HepG2 (cell line): ENCODE measurements around the gene GPC3. TPM values are rescaled to one million over a fixed set of nuclear protein-coding genes. Genes with fewer than 3 reads are reported as not detected.
A peak's percentile ranks its signal among the peaks of the same experiment; 100 is the strongest.

ENCODE experiments used
- ARNTL ChIP-seq: sonication (generic); formaldehyde crosslinking; IDR thresholded peaks from 2 replicates; pipeline ENCODE4 v1.4.0; 2020; ENCODE audit warnings: mild to moderate bottlenecking, missing genetic modification reagents
- ERF ChIP-seq: IDR thresholded peaks from 2 replicates; pipeline ENCODE4 v1.6.1; 2018; ENCODE audit warnings: missing biosample characterization, missing genetic modification reagents
- HNF4A ChIP-seq: sonication (generic); formaldehyde crosslinking; IDR thresholded peaks from 2 replicates; pipeline ENCODE4 v1.4.0; 2020; ENCODE audit warnings: missing genetic modification reagents
- NFE2 ChIP-seq: sonication (generic); formaldehyde crosslinking; IDR thresholded peaks from 2 replicates; pipeline ENCODE4 v1.4.0; 2020; ENCODE audit warnings: missing genetic modification reagents
- NONO ChIP-seq, 2 experiments: fragments of 450-650 bp in 1 of 2; sonication (generic) in 1 of 2; formaldehyde crosslinking in 1 of 2; IDR thresholded peaks in 1 of 2; conservative IDR thresholded peaks in 1 of 2; 2 replicates each; pipeline versions ENCODE4 v1.6.1 to v1.8.0; 2017 to 2022; ENCODE audit warnings: mild to moderate bottlenecking in 1 of 2, missing genetic modification reagents in 1 of 2, moderate library complexity in 1 of 2
- ONECUT2 ChIP-seq: sonication (generic); formaldehyde crosslinking; IDR thresholded peaks from 2 replicates; pipeline ENCODE4 v1.4.0; 2020; ENCODE audit warnings: missing genetic modification reagents
- SALL1 ChIP-seq: sonication (generic); formaldehyde crosslinking; IDR thresholded peaks from 2 replicates; pipeline ENCODE4 v1.8.0; 2022; ENCODE audit warnings: mild to moderate bottlenecking, missing genetic modification reagents
- SOX13 ChIP-seq, 3 experiments: fragments of 450-650 bp in 1 of 3; sonication (generic) in 1 of 3; formaldehyde crosslinking in 1 of 3; IDR thresholded peaks in 2 of 3; conservative IDR thresholded peaks in 1 of 3; 2 replicates each; pipeline versions ENCODE4 v1.5.0 to v1.6.1; 2016 to 2020; ENCODE audit warnings: antibody characterized with exemption in 1 of 3, mild to moderate bottlenecking in 1 of 3, missing compliant biosample characterization in 1 of 3, missing genetic modification reagents in 1 of 3, moderate library complexity in 1 of 3
- ZBTB20 ChIP-seq: sonication (generic); formaldehyde crosslinking; IDR thresholded peaks from 2 replicates; pipeline ENCODE4 v1.8.1; 2023; ENCODE audit warnings: missing genetic modification reagents, low read depth, mild to moderate bottlenecking, borderline replicate concordance
- ZFP36L1 ChIP-seq: sonication (generic); formaldehyde crosslinking; IDR thresholded peaks from 2 replicates; pipeline ENCODE4 v1.8.0; 2022; ENCODE audit warnings: mild to moderate bottlenecking, missing genetic modification reagents, moderate library complexity
- ZFP41 ChIP-seq: sonication (generic); formaldehyde crosslinking; IDR thresholded peaks from 2 replicates; pipeline ENCODE4 v1.4.0; 2020; ENCODE audit warnings: mild to moderate bottlenecking, missing genetic modification reagents, borderline replicate concordance
- ZNF816 ChIP-seq: sonication (generic); formaldehyde crosslinking; IDR thresholded peaks from 2 replicates; pipeline ENCODE4 v1.8.0; 2022; ENCODE audit warnings: missing genetic modification reagents, mild to moderate bottlenecking, borderline replicate concordance
- ZSCAN29 ChIP-seq: sonication (generic); formaldehyde crosslinking; conservative IDR thresholded peaks from 2 replicates; pipeline ENCODE4 v1.4.0; 2020; ENCODE audit warnings: mild to moderate bottlenecking, missing genetic modification reagents
- polyA plus RNA-seq, 8 experiments: library from polyadenylated mRNA; depleted of rRNA in 3 of 8; stranded (reverse) in 7 of 8; unstranded in 1 of 8; fragments of >200 nt; fragmentation: Illumina TruSeq in 4 of 8; extraction: Trizol in 4 of 8; gene quantifications; 2 replicates each; pipeline versions ENCODE4 v1.2.1 to v1.2.3, GENCODE V29; 2011 to 2016; ENCODE audit warnings: low read depth in 4 of 8, missing spikeins in 1 of 8, mixed read lengths in 1 of 8; ENCODE audit not compliant: insufficient read depth in 1 of 8
- total RNA-seq, 5 experiments: library from RNA; depleted of rRNA; stranded (reverse); fragments of >200 nt; fragmentation: Illumina TruSeq; extraction: Trizol; gene quantifications; 2 replicates each; pipeline ENCODE4 v1.2.3, GENCODE V29; 2016; ENCODE audit warnings: low read depth in 1 of 5
- TF ChIP-seq, protein P1 (sequence below): IDR thresholded peaks from 2 replicates; pipeline ENCODE4 v1.6.1; 2016
- TF ChIP-seq, protein P2 (sequence below), 2 experiments: sonication (generic) in 1 of 2; formaldehyde crosslinking in 1 of 2; IDR thresholded peaks; 2 replicates each; pipeline versions ENCODE4 v1.4.0 to v1.6.1; 2016 to 2020; ENCODE audit warnings: borderline replicate concordance in 1 of 2, low read depth in 1 of 2, mild to moderate bottlenecking in 1 of 2, missing genetic modification reagents in 1 of 2
- TF ChIP-seq, protein P3 (sequence below): sonication (generic); formaldehyde crosslinking; IDR thresholded peaks from 2 replicates; pipeline ENCODE4 v1.5.1; 2020; ENCODE audit warnings: mild to moderate bottlenecking, missing genetic modification reagents, borderline replicate concordance
- TF ChIP-seq, protein P4 (sequence below): IDR thresholded peaks from 2 replicates; pipeline ENCODE4 v1.6.1; 2018; ENCODE audit warnings: missing genetic modification reagents

Gene GPC3
- total and polyA plus RNA-seq, 2 of the 13 experiments (the other 11 are each of a cell fraction or from before 2014, with no cell fraction given), result 1,799 to 3,263 TPM

DNA sequence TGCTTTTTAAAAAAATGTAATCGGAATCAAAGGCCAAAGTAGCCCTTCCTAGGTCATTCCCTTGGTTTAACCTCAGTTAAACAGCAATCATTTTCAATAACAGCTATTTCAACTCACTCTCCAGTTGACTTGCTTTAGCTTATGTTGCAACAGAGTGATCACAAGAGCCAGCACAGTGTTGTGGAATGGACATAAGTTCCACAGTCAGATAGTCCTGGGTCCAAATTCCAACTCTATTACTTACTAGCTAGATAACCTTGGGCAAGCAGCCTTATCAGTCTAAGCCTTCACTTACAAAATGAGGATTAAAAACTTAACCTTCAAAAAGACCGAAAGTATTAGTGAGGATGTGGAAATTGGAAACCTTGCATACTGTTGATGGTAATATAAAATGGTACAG lies 9.2 kb upstream of the GPC3 start (continued):
- TF ChIP-seq, protein P1, sequence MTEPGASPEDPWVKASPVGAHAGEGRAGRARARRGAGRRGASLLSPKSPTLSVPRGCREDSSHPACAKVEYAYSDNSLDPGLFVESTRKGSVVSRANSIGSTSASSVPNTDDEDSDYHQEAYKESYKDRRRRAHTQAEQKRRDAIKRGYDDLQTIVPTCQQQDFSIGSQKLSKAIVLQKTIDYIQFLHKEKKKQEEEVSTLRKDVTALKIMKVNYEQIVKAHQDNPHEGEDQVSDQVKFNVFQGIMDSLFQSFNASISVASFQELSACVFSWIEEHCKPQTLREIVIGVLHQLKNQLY, result peak; percentile 80; the same call in 1 of the 2 replicates
- TF ChIP-seq, protein P2, sequence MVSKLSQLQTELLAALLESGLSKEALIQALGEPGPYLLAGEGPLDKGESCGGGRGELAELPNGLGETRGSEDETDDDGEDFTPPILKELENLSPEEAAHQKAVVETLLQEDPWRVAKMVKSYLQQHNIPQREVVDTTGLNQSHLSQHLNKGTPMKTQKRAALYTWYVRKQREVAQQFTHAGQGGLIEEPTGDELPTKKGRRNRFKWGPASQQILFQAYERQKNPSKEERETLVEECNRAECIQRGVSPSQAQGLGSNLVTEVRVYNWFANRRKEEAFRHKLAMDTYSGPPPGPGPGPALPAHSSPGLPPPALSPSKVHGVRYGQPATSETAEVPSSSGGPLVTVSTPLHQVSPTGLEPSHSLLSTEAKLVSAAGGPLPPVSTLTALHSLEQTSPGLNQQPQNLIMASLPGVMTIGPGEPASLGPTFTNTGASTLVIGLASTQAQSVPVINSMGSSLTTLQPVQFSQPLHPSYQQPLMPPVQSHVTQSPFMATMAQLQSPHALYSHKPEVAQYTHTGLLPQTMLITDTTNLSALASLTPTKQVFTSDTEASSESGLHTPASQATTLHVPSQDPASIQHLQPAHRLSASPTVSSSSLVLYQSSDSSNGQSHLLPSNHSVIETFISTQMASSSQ (IDR thresholded peaks at IDR 0.05; ENCODE audit: low read depth), result peak; percentile 79
- TF ChIP-seq, protein P2 (CRISPR knock-in tag; IDR thresholded peaks at IDR 0.05; ENCODE audit: borderline replicate concordance), result peak; percentile 91; the same call in 1 of the 2 replicates
- TF ChIP-seq ZFP36L1 (CRISPR knock-in tag) (no peak), ZSCAN29 (CRISPR knock-in tag) (peak; percentile 64; the same call in 1 of the 2 replicates), SOX13 (IDR thresholded peaks at IDR 0.05) (peak; percentile 28; the same call in 1 of the 2 replicates), SOX13 (CRISPR knock-in tag; conservative IDR thresholded peaks at IDR 0.05 in 1 of 2, IDR thresholded peaks at IDR 0.05 in 1 of 2) (peak in 1 of 2 experiments; percentile 84; a peak in 2 of 4 replicates), ONECUT2 (peak; percentile 53; the same call in 1 of the 2 replicates), HNF4A (peak; percentile 97), NFE2 (CRISPR knock-in tag) (no peak), ZFP41 (CRISPR knock-in tag) (no peak), NONO (IDR thresholded peaks at IDR 0.05) (no peak), NONO (CRISPR knock-in tag; conservative IDR thresholded peaks at IDR 0.05) (no peak), ZNF816 (CRISPR knock-in tag) (no peak), ZBTB20 (CRISPR knock-in tag) (peak; percentile 26; the same call in 1 of the 2 replicates), ARNTL (CRISPR knock-in tag) (peak; percentile 63; the same call in 1 of the 2 replicates), ERF (CRISPR knock-in tag) (peak; percentile 65; the same call in 1 of the 2 replicates), SALL1 (CRISPR knock-in tag) (peak; percentile 89; the same call in 1 of the 2 replicates)
- TF ChIP-seq, protein P3, sequence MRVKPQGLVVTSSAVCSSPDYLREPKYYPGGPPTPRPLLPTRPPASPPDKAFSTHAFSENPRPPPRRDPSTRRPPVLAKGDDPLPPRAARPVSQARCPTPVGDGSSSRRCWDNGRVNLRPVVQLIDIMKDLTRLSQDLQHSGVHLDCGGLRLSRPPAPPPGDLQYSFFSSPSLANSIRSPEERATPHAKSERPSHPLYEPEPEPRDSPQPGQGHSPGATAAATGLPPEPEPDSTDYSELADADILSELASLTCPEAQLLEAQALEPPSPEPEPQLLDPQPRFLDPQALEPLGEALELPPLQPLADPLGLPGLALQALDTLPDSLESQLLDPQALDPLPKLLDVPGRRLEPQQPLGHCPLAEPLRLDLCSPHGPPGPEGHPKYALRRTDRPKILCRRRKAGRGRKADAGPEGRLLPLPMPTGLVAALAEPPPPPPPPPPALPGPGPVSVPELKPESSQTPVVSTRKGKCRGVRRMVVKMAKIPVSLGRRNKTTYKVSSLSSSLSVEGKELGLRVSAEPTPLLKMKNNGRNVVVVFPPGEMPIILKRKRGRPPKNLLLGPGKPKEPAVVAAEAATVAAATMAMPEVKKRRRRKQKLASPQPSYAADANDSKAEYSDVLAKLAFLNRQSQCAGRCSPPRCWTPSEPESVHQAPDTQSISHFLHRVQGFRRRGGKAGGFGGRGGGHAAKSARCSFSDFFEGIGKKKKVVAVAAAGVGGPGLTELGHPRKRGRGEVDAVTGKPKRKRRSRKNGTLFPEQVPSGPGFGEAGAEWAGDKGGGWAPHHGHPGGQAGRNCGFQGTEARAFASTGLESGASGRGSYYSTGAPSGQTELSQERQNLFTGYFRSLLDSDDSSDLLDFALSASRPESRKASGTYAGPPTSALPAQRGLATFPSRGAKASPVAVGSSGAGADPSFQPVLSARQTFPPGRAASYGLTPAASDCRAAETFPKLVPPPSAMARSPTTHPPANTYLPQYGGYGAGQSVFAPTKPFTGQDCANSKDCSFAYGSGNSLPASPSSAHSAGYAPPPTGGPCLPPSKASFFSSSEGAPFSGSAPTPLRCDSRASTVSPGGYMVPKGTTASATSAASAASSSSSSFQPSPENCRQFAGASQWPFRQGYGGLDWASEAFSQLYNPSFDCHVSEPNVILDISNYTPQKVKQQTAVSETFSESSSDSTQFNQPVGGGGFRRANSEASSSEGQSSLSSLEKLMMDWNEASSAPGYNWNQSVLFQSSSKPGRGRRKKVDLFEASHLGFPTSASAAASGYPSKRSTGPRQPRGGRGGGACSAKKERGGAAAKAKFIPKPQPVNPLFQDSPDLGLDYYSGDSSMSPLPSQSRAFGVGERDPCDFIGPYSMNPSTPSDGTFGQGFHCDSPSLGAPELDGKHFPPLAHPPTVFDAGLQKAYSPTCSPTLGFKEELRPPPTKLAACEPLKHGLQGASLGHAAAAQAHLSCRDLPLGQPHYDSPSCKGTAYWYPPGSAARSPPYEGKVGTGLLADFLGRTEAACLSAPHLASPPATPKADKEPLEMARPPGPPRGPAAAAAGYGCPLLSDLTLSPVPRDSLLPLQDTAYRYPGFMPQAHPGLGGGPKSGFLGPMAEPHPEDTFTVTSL (CRISPR knock-in tag), result peak; percentile 71; the same call in 1 of the 2 replicates
- TF ChIP-seq, protein P4, sequence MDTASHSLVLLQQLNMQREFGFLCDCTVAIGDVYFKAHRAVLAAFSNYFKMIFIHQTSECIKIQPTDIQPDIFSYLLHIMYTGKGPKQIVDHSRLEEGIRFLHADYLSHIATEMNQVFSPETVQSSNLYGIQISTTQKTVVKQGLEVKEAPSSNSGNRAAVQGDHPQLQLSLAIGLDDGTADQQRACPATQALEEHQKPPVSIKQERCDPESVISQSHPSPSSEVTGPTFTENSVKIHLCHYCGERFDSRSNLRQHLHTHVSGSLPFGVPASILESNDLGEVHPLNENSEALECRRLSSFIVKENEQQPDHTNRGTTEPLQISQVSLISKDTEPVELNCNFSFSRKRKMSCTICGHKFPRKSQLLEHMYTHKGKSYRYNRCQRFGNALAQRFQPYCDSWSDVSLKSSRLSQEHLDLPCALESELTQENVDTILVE (CRISPR knock-in tag), result peak; percentile 74; the same call in 1 of the 2 replicates
